HEK293 (cell line): ENCODE results near the gene HNRNPH1.

Experiments used
- ATF2 ChIP-seq: fragments of 450-650 bp; formaldehyde crosslinking; IDR thresholded peaks from 2 replicates; pipeline ENCODE4 v1.5.1; 2016; ENCODE audit warnings: missing biosample characterization, missing genetic modification characterization, low read depth
- CTCF ChIP-seq: fragments of 450-650 bp; formaldehyde crosslinking; IDR thresholded peaks from 2 replicates; pipeline ENCODE4 v1.5.1; 2016; ENCODE audit warnings: missing biosample characterization, missing genetic modification characterization
- HOXA7 ChIP-seq: sonication (generic); formaldehyde crosslinking; IDR thresholded peaks from 2 replicates; pipeline ENCODE4 v1.8.1; 2022; ENCODE audit warnings: missing genetic modification reagents, borderline replicate concordance
- INSM2 ChIP-seq: fragments of 450-650 bp; formaldehyde crosslinking; IDR thresholded peaks from 2 replicates; pipeline ENCODE4 v1.5.1; 2016; ENCODE audit warnings: missing biosample characterization, missing genetic modification characterization
- KLF9 ChIP-seq: fragments of 450-650 bp; formaldehyde crosslinking; IDR thresholded peaks from 2 replicates; pipeline ENCODE4 v1.5.1; 2016; ENCODE audit warnings: missing biosample characterization, missing genetic modification characterization, low read depth
- OVOL3 ChIP-seq: fragments of 450-650 bp; formaldehyde crosslinking; IDR thresholded peaks from 2 replicates; pipeline ENCODE4 v1.5.1; 2016; ENCODE audit warnings: missing biosample characterization, missing genetic modification characterization
- SCRT1 ChIP-seq: fragments of 450-650 bp; formaldehyde crosslinking; IDR thresholded peaks from 2 replicates; pipeline ENCODE4 v1.5.1; 2016; ENCODE audit warnings: missing biosample characterization, missing genetic modification characterization, borderline replicate concordance
- ZBTB21 ChIP-seq: fragments of 450-650 bp; formaldehyde crosslinking; IDR thresholded peaks from 2 replicates; pipeline ENCODE4 v1.5.1; 2017; ENCODE audit warnings: missing biosample characterization, missing genetic modification characterization
- ZNF175 ChIP-seq: fragments of 450-650 bp; formaldehyde crosslinking; IDR thresholded peaks from 2 replicates; pipeline ENCODE4 v1.5.1; 2016; ENCODE audit warnings: missing biosample characterization, missing genetic modification characterization
- ZNF202 ChIP-seq: fragments of 450-650 bp; formaldehyde crosslinking; IDR thresholded peaks from 2 replicates; pipeline ENCODE4 v1.5.1; 2016; ENCODE audit warnings: missing biosample characterization, missing genetic modification characterization, borderline replicate concordance
- ZNF302 ChIP-seq: fragments of 450-650 bp; formaldehyde crosslinking; IDR thresholded peaks from 2 replicates; pipeline ENCODE4 v1.5.1; 2016; ENCODE audit warnings: missing biosample characterization, missing genetic modification characterization, low read depth
- ZNF366 ChIP-seq: fragments of 450-650 bp; formaldehyde crosslinking; conservative IDR thresholded peaks from 2 replicates; pipeline ENCODE4 v1.5.1; 2016; ENCODE audit warnings: missing biosample characterization, missing genetic modification characterization
- ZNF391 ChIP-seq: fragments of 450-650 bp; formaldehyde crosslinking; IDR thresholded peaks from 2 replicates; pipeline ENCODE4 v1.5.1; 2016; ENCODE audit warnings: low read depth, missing biosample characterization, missing genetic modification characterization, borderline replicate concordance
- ZNF426 ChIP-seq: fragments of 450-650 bp; formaldehyde crosslinking; IDR thresholded peaks from 2 replicates; pipeline ENCODE4 v1.5.1; 2017; ENCODE audit warnings: missing biosample characterization, missing genetic modification characterization, mild to moderate bottlenecking, inconsistent platforms, moderate library complexity
- ZNF549 ChIP-seq: fragments of 450-650 bp; IDR thresholded peaks from 2 replicates; pipeline ENCODE4 v1.5.1; 2018; ENCODE audit warnings: missing biosample characterization, missing genetic modification characterization, mild to moderate bottlenecking, inconsistent platforms, moderate library complexity
- ZNF610 ChIP-seq: fragments of 450-650 bp; formaldehyde crosslinking; IDR thresholded peaks from 2 replicates; pipeline ENCODE4 v1.5.1; 2016; ENCODE audit warnings: missing biosample characterization, missing genetic modification characterization, borderline replicate concordance
- ZNF623 ChIP-seq: fragments of 450-650 bp; formaldehyde crosslinking; IDR thresholded peaks from 2 replicates; pipeline ENCODE4 v1.5.1; 2016; ENCODE audit warnings: missing biosample characterization, missing genetic modification characterization
- ZNF626 ChIP-seq: fragments of 450-650 bp; sonication (Bioruptor Pico); formaldehyde crosslinking; IDR thresholded peaks from 2 replicates; pipeline ENCODE4 v1.5.1; 2018; ENCODE audit warnings: missing biosample characterization, missing genetic modification characterization, inconsistent platforms
- ZNF707 ChIP-seq: fragments of 450-650 bp; formaldehyde crosslinking; IDR thresholded peaks from 2 replicates; pipeline ENCODE4 v1.5.1; 2016; ENCODE audit warnings: missing biosample characterization, missing genetic modification characterization
- ZNF785 ChIP-seq: fragments of 450-650 bp; formaldehyde crosslinking; IDR thresholded peaks from 2 replicates; pipeline ENCODE4 v1.5.1; 2016; ENCODE audit warnings: missing biosample characterization, missing genetic modification characterization
- ZNF792 ChIP-seq: fragments of 450-650 bp; formaldehyde crosslinking; IDR thresholded peaks from 2 replicates; pipeline ENCODE4 v1.5.1; 2016; ENCODE audit warnings: missing biosample characterization, missing genetic modification characterization
- ZXDB ChIP-seq: fragments of 450-650 bp; formaldehyde crosslinking; IDR thresholded peaks from 2 replicates; pipeline ENCODE4 v1.5.1; 2016; ENCODE audit warnings: missing biosample characterization, missing genetic modification characterization
- TF ChIP-seq, protein P1 (sequence below): fragments of 450-650 bp; formaldehyde crosslinking; IDR thresholded peaks from 2 replicates; pipeline ENCODE4 v1.5.1; 2016; ENCODE audit warnings: missing biosample characterization, missing genetic modification characterization
- TF ChIP-seq, protein P2 (sequence below): fragments of 450-650 bp; formaldehyde crosslinking; IDR thresholded peaks from 2 replicates; pipeline ENCODE4 v1.5.1; 2016; ENCODE audit warnings: missing biosample characterization, missing genetic modification characterization

HNRNPH1 gene

GRCh38 chr5:179623906-179624741, 653 bp upstream of the HNRNPH1 start (continued):
- TF ChIP-seq HOXA7 (CRISPR knock-in tag) (no peak), ZNF610 (tag by site-specific recombination) (peak; percentile 52; the same call in 1 of the 2 replicates), CTCF (tag by site-specific recombination) (no peak), ZNF302 (tag by site-specific recombination) (no peak), ZNF707 (tag by site-specific recombination) (no peak), INSM2 (tag by site-specific recombination) (no peak), ZNF785 (no peak), ZNF426 (tag by site-specific recombination) (no peak), ZNF549 (tag by site-specific recombination) (no peak), OVOL3 (tag by site-specific recombination) (peak; percentile 34; the same call in 1 of the 2 replicates), ZBTB21 (tag by site-specific recombination) (no peak), ZNF391 (tag by site-specific recombination) (no peak), ZNF366 (tag by site-specific recombination) (peak; percentile 74), ZNF626 (tag by site-specific recombination) (no peak), ZNF623 (tag by site-specific recombination) (no peak), ATF2 (tag by site-specific recombination) (no peak), KLF9 (peak; percentile 41; the same call in 1 of the 2 replicates), ZNF202 (no peak), SCRT1 (no peak), ZNF175 (tag by site-specific recombination) (no peak), ZNF792 (tag by site-specific recombination) (no peak), ZXDB (peak; percentile 31)
- TF ChIP-seq, protein P1, sequence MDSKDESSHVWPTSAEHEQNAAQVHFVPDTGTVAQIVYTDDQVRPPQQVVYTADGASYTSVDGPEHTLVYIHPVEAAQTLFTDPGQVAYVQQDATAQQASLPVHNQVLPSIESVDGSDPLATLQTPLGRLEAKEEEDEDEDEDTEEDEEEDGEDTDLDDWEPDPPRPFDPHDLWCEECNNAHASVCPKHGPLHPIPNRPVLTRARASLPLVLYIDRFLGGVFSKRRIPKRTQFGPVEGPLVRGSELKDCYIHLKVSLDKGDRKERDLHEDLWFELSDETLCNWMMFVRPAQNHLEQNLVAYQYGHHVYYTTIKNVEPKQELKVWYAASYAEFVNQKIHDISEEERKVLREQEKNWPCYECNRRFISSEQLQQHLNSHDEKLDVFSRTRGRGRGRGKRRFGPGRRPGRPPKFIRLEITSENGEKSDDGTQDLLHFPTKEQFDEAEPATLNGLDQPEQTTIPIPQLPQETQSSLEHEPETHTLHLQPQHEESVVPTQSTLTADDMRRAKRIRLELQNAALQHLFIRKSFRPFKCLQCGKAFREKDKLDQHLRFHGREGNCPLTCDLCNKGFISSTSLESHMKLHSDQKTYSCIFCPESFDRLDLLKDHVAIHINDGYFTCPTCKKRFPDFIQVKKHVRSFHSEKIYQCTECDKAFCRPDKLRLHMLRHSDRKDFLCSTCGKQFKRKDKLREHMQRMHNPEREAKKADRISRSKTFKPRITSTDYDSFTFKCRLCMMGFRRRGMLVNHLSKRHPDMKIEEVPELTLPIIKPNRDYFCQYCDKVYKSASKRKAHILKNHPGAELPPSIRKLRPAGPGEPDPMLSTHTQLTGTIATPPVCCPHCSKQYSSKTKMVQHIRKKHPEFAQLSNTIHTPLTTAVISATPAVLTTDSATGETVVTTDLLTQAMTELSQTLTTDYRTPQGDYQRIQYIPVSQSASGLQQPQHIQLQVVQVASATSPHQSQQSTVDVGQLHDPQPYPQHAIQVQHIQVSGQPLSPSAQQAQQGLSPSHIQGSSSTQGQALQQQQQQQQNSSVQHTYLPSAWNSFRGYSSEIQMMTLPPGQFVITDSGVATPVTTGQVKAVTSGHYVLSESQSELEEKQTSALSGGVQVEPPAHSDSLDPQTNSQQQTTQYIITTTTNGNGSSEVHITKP (tag by site-specific recombination), result no peak
- TF ChIP-seq, protein P2, sequence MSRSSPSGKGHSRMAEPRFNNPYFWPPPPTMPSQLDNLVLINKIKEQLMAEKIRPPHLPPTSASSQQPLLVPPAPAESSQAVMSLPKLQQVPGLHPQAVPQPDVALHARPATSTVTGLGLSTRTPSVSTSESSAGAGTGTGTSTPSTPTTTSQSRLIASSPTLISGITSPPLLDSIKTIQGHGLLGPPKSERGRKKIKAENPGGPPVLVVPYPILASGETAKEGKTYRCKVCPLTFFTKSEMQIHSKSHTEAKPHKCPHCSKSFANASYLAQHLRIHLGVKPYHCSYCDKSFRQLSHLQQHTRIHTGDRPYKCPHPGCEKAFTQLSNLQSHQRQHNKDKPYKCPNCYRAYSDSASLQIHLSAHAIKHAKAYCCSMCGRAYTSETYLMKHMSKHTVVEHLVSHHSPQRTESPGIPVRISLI, result no peak
